ENCODE data around the gene TP73. TPM values are rescaled to one million over a fixed set of nuclear protein-coding genes. Genes with fewer than 3 reads are reported as not detected.
"Not testable (repeated sequence)": the region's sequence is repeated elsewhere in the genome, so short reads cannot be mapped to it uniquely, and the experiment has no call there.

TP73 gene
- total RNA-seq, 1 donor from 2014 or later: 0.14 TPM

DNA sequence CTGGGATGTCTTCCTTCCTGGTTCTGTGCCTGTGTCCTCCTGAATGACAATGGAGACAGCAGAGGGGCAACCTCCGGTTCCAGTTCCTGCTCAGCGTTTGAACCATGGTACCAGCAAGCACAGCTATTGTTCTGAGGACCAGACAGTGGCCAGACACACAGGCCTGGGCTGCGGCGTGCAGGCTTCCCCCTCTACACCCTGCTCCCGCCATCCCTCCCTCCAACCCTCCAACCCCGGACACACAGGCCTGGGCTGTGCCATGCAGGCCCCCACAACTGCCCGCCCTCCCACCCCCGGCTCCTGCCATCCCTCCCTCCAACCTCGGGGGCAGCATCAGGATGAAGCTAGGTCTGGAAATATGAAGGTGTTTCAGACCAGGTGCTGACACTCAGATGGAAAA lies 35.5 kb upstream of the TP73 start:
- intact Hi-C loops (cut with DNase I): no loop called here
- no peak for DNase-seq (ENCODE audit: missing footprints)
- no peak for ATAC-seq

GRCh38 chr1:3617806-3618345 lies 34.4 kb upstream of the TP73 start:
- no peak for ATAC-seq
- intact Hi-C loops (cut with DNase I): no loop called here
- DNase-seq (ENCODE audit: missing footprints): no peak

DNA sequence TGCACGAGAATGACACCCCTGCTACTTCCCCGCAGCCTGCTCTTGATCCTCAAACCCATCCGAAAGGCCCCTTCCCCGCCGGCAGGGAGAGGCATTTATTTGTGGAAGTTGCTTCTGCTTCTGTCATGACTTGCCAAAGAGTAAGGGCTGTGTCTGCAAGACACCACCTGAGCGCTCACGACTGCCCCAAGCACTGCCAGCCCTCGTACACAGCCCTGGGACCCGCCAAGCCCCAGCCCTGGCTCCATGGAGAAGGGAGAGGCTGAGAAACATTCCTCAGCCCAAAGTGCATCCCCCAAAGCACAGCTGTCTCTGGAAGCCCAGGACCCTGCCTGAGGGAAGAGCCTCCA lies 33.8 kb upstream of the TP73 start:
- intact Hi-C loops (cut with DNase I): no loop called here
- no peak for ATAC-seq
- no peak for DNase-seq (ENCODE audit: missing footprints)

DNA sequence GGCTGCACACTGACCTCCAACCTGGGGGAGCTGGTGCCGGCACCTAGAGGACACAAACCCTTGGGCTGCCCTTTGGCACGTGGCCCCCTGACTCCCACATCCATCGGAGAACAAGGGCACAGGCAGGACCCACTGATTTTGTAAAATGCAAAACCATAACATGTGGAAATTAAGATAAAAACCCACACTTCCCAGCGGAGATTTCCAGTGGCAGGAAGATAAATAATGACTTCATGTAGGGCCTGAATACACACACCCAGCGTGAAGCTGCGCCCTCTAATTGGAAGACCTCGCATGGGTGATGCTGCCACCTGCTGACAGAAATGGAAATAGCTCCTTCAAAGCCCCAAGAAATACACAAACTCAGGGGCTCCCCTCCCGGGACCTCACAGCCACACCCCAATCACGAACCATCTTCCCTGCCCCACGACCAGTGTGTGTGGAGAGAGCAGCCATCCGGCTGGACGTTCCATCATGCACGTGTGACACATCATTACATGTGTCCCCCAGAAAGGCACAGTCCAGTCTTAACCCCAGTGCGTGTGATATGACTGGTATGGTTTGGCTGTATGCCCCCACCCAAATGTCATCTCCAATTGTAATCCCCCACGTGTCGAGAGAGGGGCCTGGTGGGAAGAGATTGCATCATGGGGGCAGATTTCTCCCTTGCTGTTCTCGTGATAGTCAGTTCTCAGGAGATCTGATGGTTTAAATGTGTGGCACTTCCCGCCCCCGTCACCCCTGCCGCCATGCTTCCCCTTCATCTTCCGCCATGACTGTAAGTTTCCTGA lies 33.2 kb upstream of the TP73 start:
- DNase-seq (ENCODE audit: missing footprints) (no peak), ATAC-seq (peak; percentile 64)
- intact Hi-C loops (cut with DNase I): loop anchor here (1.0 kb wide), 2 partner anchors 54 to 128 kb away; no protein-coding TSS in a partner anchor

- intact Hi-C loops (cut with DNase I): loop anchor here (5.0 to 10.0 kb wide), 2 partner anchors 102 to 174 kb away; partner anchors contain the start of gene LRRC47
- ATAC-seq (no peak), DNase-seq (ENCODE audit: missing footprints) (no peak)
Measured at GRCh38 chr1:3620708-3621107, 31.6 kb upstream of the TP73 start.

GRCh38 chr1:3621151-3621671 lies 31.1 kb upstream of the TP73 start:
- not testable (repeated sequence) for ATAC-seq; DNase-seq (ENCODE audit: missing footprints)
- intact Hi-C loops (cut with DNase I): loop anchor here (5.0 to 10.0 kb wide), 2 partner anchors 101 to 174 kb away; partner anchors contain the start of gene LRRC47

- intact Hi-C loops (cut with DNase I): loop anchor here (5.0 to 10.0 kb wide), 2 partner anchors 100 to 173 kb away; partner anchors contain the start of gene LRRC47
- not testable (repeated sequence) for ATAC-seq
Measured at GRCh38 chr1:3622102-3622501, 30.2 kb upstream of the TP73 start.

GRCh38 chr1:3623441-3624199 lies 28.7 kb upstream of the TP73 start:
- peak; percentile 58 for DNase-seq (ENCODE audit: missing footprints)
- no peak for ATAC-seq
- intact Hi-C loops (cut with DNase I): loop anchor here (5.0 to 10.0 kb wide), 2 partner anchors 99 to 171 kb away; partner anchors contain the start of gene LRRC47

More at GRCh38 chr1:3622102-3622501, 30.2 kb upstream of the TP73 start:
- not testable (repeated sequence) for DNase-seq (ENCODE audit: missing footprints)

GRCh38 chr1:3624200-3625136 lies 27.8 kb upstream of the TP73 start, which contains the start of gene TPRG1L:
TSS of gene TPRG1L (plus strand) at chr1:3625015. CDS start at chr1:3625073, 58 bp downstream.
- intact Hi-C loops (cut with DNase I): loop anchor here (5.0 to 10.0 kb wide), 2 partner anchors 98 to 170 kb away; partner anchors contain the start of gene LRRC47
- ATAC-seq (peak; percentile 98), DNase-seq (ENCODE audit: missing footprints) (peak; percentile 99)

GRCh38 chr1:3625151-3625907 lies 27.0 kb upstream of the TP73 start:
- ATAC-seq (no peak), DNase-seq (ENCODE audit: missing footprints) (peak; percentile 72)
- intact Hi-C loops (cut with DNase I): loop anchor here (10.0 kb wide), 1 partner anchor 169 kb away; the partner anchor contains the start of gene LRRC47

DNA sequence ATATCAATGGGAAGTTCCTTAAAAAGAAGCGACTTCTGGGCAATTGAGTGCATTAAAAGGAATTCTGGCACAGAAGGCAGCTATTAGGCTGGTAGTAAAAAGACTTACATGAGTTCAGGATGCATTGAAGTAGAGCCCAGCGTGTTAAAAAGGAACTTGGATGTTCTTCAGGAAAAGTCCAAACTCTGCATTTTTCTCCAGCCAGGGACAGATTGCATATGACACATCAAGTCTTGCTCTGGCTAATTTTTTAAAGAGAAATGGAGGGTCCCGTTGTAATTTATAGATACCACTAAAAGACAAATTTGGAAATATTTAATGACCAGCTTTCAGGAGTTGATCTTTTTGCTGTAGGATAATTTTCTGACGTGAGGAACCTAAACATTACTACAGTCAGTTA lies 26.3 kb upstream of the TP73 start:
- DNase-seq (ENCODE audit: missing footprints): no peak
- no peak for ATAC-seq
- intact Hi-C loops (cut with DNase I): loop anchor here (10.0 kb wide), 1 partner anchor 169 kb away; the partner anchor contains the start of gene LRRC47

- DNase-seq (ENCODE audit: missing footprints) (no peak), ATAC-seq (no peak)
- intact Hi-C loops (cut with DNase I): loop anchor here (10.0 kb wide), 1 partner anchor 167 kb away; the partner anchor contains the start of gene LRRC47
Measured at GRCh38 chr1:3627515-3628253, 24.6 kb upstream of the TP73 start.

GRCh38 chr1:3628445-3628844 lies 23.9 kb upstream of the TP73 start:
- no peak for ATAC-seq
- no peak for DNase-seq (ENCODE audit: missing footprints)
- intact Hi-C loops (cut with DNase I): loop anchor here (10.0 kb wide), 1 partner anchor 166 kb away; the partner anchor contains the start of gene LRRC47

GRCh38 chr1:3629561-3630160 lies 22.7 kb upstream of the TP73 start:
- ATAC-seq (no peak), DNase-seq (ENCODE audit: missing footprints) (no peak)
- intact Hi-C loops (cut with DNase I): loop anchor here (10.0 kb wide), 1 partner anchor 165 kb away; the partner anchor contains the start of gene LRRC47

DNA sequence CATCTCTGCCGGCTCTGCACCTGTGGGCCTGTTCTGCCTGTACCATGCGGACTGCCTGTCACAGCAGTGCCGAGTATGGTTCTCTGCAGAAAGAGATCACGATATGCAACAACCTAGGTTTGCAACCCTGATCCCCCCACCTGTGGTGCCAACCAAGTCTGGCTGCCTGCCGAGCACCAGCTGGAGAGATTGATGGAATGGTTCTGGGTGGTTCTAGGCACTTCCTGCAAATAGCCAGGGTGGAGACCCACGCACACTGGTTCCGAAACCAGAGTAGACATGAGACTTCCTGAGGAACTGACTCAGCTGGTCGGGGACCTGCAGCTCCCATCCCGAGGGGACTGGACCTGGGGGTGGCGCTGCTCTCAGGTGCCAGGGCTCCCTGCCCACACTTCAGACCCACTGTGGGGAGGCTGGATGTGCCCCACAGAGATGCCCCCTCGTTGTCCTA lies 22.1 kb upstream of the TP73 start:
- intact Hi-C loops (cut with DNase I): no loop called here
- DNase-seq (ENCODE audit: missing footprints): no peak
- ATAC-seq: no peak

GRCh38 chr1:3630914-3631313 lies 21.4 kb upstream of the TP73 start:
- ATAC-seq: no peak
- no peak for DNase-seq (ENCODE audit: missing footprints)
- intact Hi-C loops (cut with DNase I): no loop called here

Measured in Right ventricle myocardium inferior (tissue), 1 donor.